ENCODE results near the gene SP140. TPM values are rescaled to one million over a fixed set of nuclear protein-coding genes. Genes with fewer than 3 reads are reported as not detected.

SP140 gene
- total and polyA plus RNA-seq, 2 of the 8 experiments (the other 6 are each of a cell fraction or from before 2014, with no cell fraction given): 0.23 to 1.3 TPM

DNA sequence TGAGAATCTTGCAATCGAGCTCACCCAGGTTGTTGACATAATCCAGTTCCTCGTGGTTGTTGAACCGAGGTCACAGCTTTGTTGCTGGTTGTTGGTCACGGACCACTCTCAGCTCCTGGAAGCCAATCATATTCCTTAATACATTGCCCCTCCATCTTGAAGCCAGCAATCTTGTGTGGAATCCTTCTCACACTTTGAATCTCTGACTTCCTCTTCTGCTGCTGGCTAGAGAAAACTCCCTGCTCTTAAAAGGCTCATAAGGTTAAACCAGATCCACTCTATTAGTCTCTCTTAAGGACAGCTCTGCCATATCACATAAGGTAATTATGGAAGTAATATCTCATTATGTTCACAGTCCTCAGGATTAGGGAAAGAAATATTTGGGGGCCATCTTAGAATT is 41.1 kb downstream of the SP140 start (continued):
- TF ChIP-seq HDAC2 (IDR thresholded peaks at IDR 0.05; ENCODE audit: borderline replicate concordance in 1 of 2, low read depth in 2 of 2, low read length in 2 of 2) (no peak), RNF2 (IDR thresholded peaks at IDR 0.05; ENCODE audit: borderline replicate concordance, low read depth, low read length, missing control alignments, poor library complexity, severe bottlenecking) (no peak), KDM5A (IDR thresholded peaks at IDR 0.05; ENCODE audit: low read length) (no peak), TAF7 (optimal IDR thresholded peaks at IDR 0.05; ENCODE audit: borderline replicate concordance, low read depth, low read length) (no peak), SIRT6 (IDR thresholded peaks at IDR 0.05; ENCODE audit: low read length) (no peak)
